GM18909 (cell line): Measurements from ENCODE around the gene TLE5.
"Not testable (repeated sequence)": the region's sequence is repeated elsewhere in the genome, so short reads cannot be mapped to it uniquely, and the experiment has no call there.

Source experiments
- ATAC-seq: cut with Tn5 transposase; IDR thresholded peaks from one replicate; pipeline ENCODE4 v1.9.1; 2021; ENCODE audit warnings: mild to moderate bottlenecking; ENCODE audit not compliant: unreplicated experiment, poor library complexity

Gene TLE5

GRCh38 chr19:3096902-3097326 is 34.6 kb upstream of the TLE5 start:
- ATAC-seq: no peak

- ATAC-seq: no peak
Observed at GRCh38 chr19:3096267-3096901, 34.1 kb upstream of the TLE5 start.

- ATAC-seq: no peak
Observed at GRCh38 chr19:3095441-3096191, 33.3 kb upstream of the TLE5 start.

GRCh38 chr19:3094601-3095440 is 32.5 kb upstream of the TLE5 start:
- peak; percentile 20 for ATAC-seq

- ATAC-seq: not testable (repeated sequence)
Observed at GRCh38 chr19:3089299-3089855, 27.1 kb upstream of the TLE5 start.

- no peak for ATAC-seq
Observed at GRCh38 chr19:3087769-3088168, 25.5 kb upstream of the TLE5 start.

GRCh38 chr19:3084943-3085342 is 22.6 kb upstream of the TLE5 start:
- ATAC-seq: no peak

GRCh38 chr19:3083964-3084363 is 21.7 kb upstream of the TLE5 start:
- ATAC-seq: no peak

GRCh38 chr19:3082331-3082730 is 20.0 kb upstream of the TLE5 start:
- no peak for ATAC-seq

- ATAC-seq: no peak
Observed at GRCh38 chr19:3080286-3080685, 18.0 kb upstream of the TLE5 start.

GRCh38 chr19:3079578-3079977 is 17.3 kb upstream of the TLE5 start:
- no peak for ATAC-seq

- ATAC-seq: no peak
Observed at GRCh38 chr19:3075605-3076431, 13.5 kb upstream of the TLE5 start.

GRCh38 chr19:3073931-3074595 is 11.8 kb upstream of the TLE5 start:
- no peak for ATAC-seq

GRCh38 chr19:3073159-3073563 is 10.9 kb upstream of the TLE5 start:
- ATAC-seq: no peak

- ATAC-seq: no peak
Observed at GRCh38 chr19:3071768-3072167, 9.5 kb upstream of the TLE5 start.

- no peak for ATAC-seq
Observed at GRCh38 chr19:3068071-3068470, 5.8 kb upstream of the TLE5 start.

GRCh38 chr19:3067563-3067962 is 5.3 kb upstream of the TLE5 start:
- no peak for ATAC-seq

GRCh38 chr19:3066482-3067049 is 4.3 kb upstream of the TLE5 start:
- ATAC-seq: no peak
